T1000 (cell line): ENCODE results near the gene BMPR2.
"Not testable (repeated sequence)": the region's sequence is repeated elsewhere in the genome, so short reads cannot be mapped to it uniquely, and the experiment has no call there.

ENCODE experiments used
- DNase-seq: peaks from one replicate; lab custom pipeline; 2025; ENCODE audit warnings: mixed read lengths; lab: John Stamatoyannopoulos, UW

BMPR2 gene

GRCh38 chr2:202530038-202530437 lies 153.9 kb downstream of the BMPR2 start:
- DNase-seq: no peak

GRCh38 chr2:202535290-202535689 lies 159.2 kb downstream of the BMPR2 start:
- not testable (repeated sequence) for DNase-seq

- DNase-seq: no peak
These were observed 165.0 kb downstream of the BMPR2 start for GRCh38 chr2:202541137-202541536.

GRCh38 chr2:202542142-202542541 lies 166.0 kb downstream of the BMPR2 start:
- DNase-seq: no peak

GRCh38 chr2:202545523-202545922 lies 169.4 kb downstream of the BMPR2 start:
- DNase-seq: no peak

- DNase-seq: no peak
These were observed 169.8 kb downstream of the BMPR2 start for GRCh38 chr2:202545931-202546330.

GRCh38 chr2:202546499-202547141 lies 170.5 kb downstream of the BMPR2 start:
- DNase-seq: not testable (repeated sequence)

GRCh38 chr2:202548240-202548639 lies 172.1 kb downstream of the BMPR2 start:
- no peak for DNase-seq

GRCh38 chr2:202551000-202551399 lies 174.9 kb downstream of the BMPR2 start:
- not testable (repeated sequence) for DNase-seq

GRCh38 chr2:202555356-202555755 lies 179.2 kb downstream of the BMPR2 start:
- DNase-seq: no peak

- DNase-seq: no peak
These were observed 184.1 kb downstream of the BMPR2 start for GRCh38 chr2:202560200-202560599.

- DNase-seq: no peak
These were observed 188.1 kb downstream of the BMPR2 start for GRCh38 chr2:202564226-202564625.

GRCh38 chr2:202566286-202566685 lies 190.2 kb downstream of the BMPR2 start:
- DNase-seq: no peak

- no peak for DNase-seq
These were observed 198.4 kb downstream of the BMPR2 start for GRCh38 chr2:202574541-202574940.

- DNase-seq: not testable (repeated sequence)
These were observed 199.1 kb downstream of the BMPR2 start for GRCh38 chr2:202575194-202575593.

GRCh38 chr2:202577250-202578183 lies 201.4 kb downstream of the BMPR2 start:
- DNase-seq: no peak

- not testable (repeated sequence) for DNase-seq
These were observed 206.7 kb downstream of the BMPR2 start for GRCh38 chr2:202582846-202583245.

- no peak for DNase-seq
These were observed 207.6 kb downstream of the BMPR2 start for GRCh38 chr2:202583709-202584219.

GRCh38 chr2:202588647-202589581 lies 212.8 kb downstream of the BMPR2 start:
- peak; percentile 28 for DNase-seq

GRCh38 chr2:202589582-202589949 lies 213.4 kb downstream of the BMPR2 start:
- no peak for DNase-seq

- DNase-seq: no peak
These were observed 216.4 kb downstream of the BMPR2 start for GRCh38 chr2:202592566-202592965.

- DNase-seq: no peak
These were observed 223.0 kb downstream of the BMPR2 start for GRCh38 chr2:202599105-202599504.
